Natural killer cell (primary cell): Measurements from ENCODE around the gene CEBPE. TPM values are rescaled to one million over a fixed set of nuclear protein-coding genes. Genes with fewer than 3 reads are reported as not detected.

Experiments used
- ATAC-seq, 3 donors: fragments of 150-1000 bp in 2 of 3; fragments of 200-7000 bp in 1 of 3; cut with Tn5 transposase; 1 replicate in 1 of 3; 2 replicates in 2 of 3; pipeline ENCODE4 v1.10.0; 2021; ENCODE audit warnings: mild to moderate bottlenecking in 2 of 3, moderate library complexity in 2 of 3
- DNase-seq, 2 donors: peaks; one replicate each; pipeline versions ENCODE4 v3.0.0 to v3.0.0-alpha.2; 2013 to 2021; ENCODE audit warnings: mixed read lengths in 1 of 2
- H3K27ac ChIP-seq: one replicate; pipeline ENCODE4 v1.5.1; 2013; ENCODE audit warnings: mild to moderate bottlenecking, low read length
- H3K27me3 ChIP-seq: one replicate; pipeline ENCODE4 v1.6.1; 2013; ENCODE audit warnings: low read length; ENCODE audit not compliant: control insufficient read depth, insufficient read depth
- H3K36me3 ChIP-seq: one replicate; pipeline ENCODE4 v1.6.1; 2013; ENCODE audit warnings: low read length; ENCODE audit not compliant: control insufficient read depth, insufficient read depth
- H3K4me1 ChIP-seq: one replicate; pipeline ENCODE4 v1.6.1; 2013; ENCODE audit warnings: low read length; ENCODE audit not compliant: control insufficient read depth, insufficient read depth
- H3K4me3 ChIP-seq: one replicate; pipeline ENCODE4 v1.5.1; 2013; ENCODE audit warnings: low read length
- H3K9me3 ChIP-seq: one replicate; pipeline ENCODE4 v1.6.1; 2013; ENCODE audit warnings: low read length; ENCODE audit not compliant: control insufficient read depth, insufficient read depth
- H3K27ac Mint-ChIP-seq, 2 donors: one replicate each; pipeline ENCODE4 v1.8.0; 2022; ENCODE audit warnings: mild to moderate bottlenecking in 2 of 2, mixed read lengths in 2 of 2, moderate library complexity in 1 of 2
- H3K27me3 Mint-ChIP-seq, 2 donors: one replicate each; pipeline ENCODE4 v1.8.0; 2022; ENCODE audit warnings: low read depth in 2 of 2, mixed read lengths in 2 of 2
- H3K36me3 Mint-ChIP-seq: one replicate; pipeline ENCODE4 v1.8.0; 2022; ENCODE audit warnings: mixed read lengths
- H3K4me1 Mint-ChIP-seq, 2 donors: one replicate each; pipeline ENCODE4 v1.8.0; 2022; ENCODE audit warnings: mixed read lengths in 2 of 2
- H3K4me3 Mint-ChIP-seq: one replicate; pipeline ENCODE4 v1.8.0; 2022; ENCODE audit warnings: mild to moderate bottlenecking, moderate library complexity, mixed read lengths
- H3K9me3 Mint-ChIP-seq, 2 donors: one replicate each; pipeline ENCODE4 v1.8.0; 2022; ENCODE audit warnings: mixed read lengths in 2 of 2
- WGBS: methylation state at CpG from one replicate; pipeline ENCODE4 v1.1.7; 2013; ENCODE audit warnings: missing lambda C conversion rate; ENCODE audit not compliant: insufficient coverage; 5-methylcytosine and 5-hydroxymethylcytosine counted together
- intact Hi-C: fragments of 100-400 bp; cut with micrococcal nuclease; formaldehyde crosslinking; loops from one replicate; pipeline ENCODE4 v1.14.2; 2022
- total RNA-seq, 4 donors: library from RNA; stranded (reverse); fragments of 120-200 nt in 1 of 4; gene quantifications; one replicate each; pipeline versions ENCODE4 v1.2.3 to v1.2.4, GENCODE V29; 2013 to 2022
- TF ChIP-seq, protein P1 (sequence below): fragments of 200-600 bp; IDR thresholded peaks from one replicate; pipeline ENCODE4 v1.8.0; 2022; ENCODE audit warnings: antibody characterized with exemption

CEBPE gene
- total RNA-seq, 3 donors from 2014 or later (not counting 1 experiment from before 2014, with no cell fraction given) = not detected

DNA sequence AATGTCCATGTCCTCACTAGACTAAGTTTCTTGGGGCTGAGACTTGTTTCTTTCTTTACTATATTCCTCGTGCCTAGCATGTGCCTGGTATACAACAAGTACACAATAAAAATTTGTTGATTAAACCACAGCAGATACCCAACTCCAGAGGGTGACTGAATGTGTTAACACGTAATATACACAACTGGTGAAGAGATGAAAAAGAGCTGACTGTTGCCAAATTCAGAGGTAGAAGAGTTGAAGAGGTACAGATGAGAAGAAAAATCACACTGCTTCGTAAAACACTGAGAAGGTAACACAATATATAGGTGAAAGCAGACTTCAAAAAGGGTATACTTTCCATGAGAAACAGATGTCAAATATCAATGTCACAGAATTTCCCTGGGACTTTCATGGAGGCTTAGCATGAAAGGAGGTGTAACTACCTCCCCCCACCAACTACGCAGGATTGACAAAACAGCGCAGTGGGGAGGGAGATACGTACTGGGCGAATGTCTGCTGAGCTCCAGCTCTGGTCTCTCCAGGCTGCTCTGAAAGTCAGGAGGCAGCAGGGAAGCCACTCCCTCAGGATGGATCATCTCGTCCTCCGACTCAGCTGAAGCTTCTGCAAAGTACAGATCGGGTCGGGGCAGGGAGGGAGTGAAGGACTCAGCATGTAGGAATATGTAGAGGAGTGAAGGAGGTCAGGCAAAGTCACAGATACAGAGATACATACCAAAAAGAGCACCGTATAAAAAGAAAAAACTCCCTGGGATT is 29.4 kb downstream of the CEBPE start:
- H3K4me3 Mint-ChIP-seq = no peak overlapping the region
- H3K9me3 ChIP-seq = no peaks in the 10 kb centered on the region
- H3K4me1 ChIP-seq = peaks cover 6% of the 10 kb centered on the region
- H3K9me3 Mint-ChIP-seq = no peaks in the 10 kb centered on the region
- no peaks in the 10 kb centered on the region for H3K27me3 ChIP-seq
- peak overlapping the region in 1 of 2 donors; percentile 27 for H3K27ac Mint-ChIP-seq
- intact Hi-C loops = loop anchor here (10.0 kb wide), 1 partner anchor 215 kb away; the partner anchor contains the start of genes BCL2L2 and PPP1R3E
- peaks cover 17% of the 10 kb centered on the region for H3K36me3 Mint-ChIP-seq
- no peak overlapping the region for H3K4me3 ChIP-seq
- TF ChIP-seq, protein P1, sequence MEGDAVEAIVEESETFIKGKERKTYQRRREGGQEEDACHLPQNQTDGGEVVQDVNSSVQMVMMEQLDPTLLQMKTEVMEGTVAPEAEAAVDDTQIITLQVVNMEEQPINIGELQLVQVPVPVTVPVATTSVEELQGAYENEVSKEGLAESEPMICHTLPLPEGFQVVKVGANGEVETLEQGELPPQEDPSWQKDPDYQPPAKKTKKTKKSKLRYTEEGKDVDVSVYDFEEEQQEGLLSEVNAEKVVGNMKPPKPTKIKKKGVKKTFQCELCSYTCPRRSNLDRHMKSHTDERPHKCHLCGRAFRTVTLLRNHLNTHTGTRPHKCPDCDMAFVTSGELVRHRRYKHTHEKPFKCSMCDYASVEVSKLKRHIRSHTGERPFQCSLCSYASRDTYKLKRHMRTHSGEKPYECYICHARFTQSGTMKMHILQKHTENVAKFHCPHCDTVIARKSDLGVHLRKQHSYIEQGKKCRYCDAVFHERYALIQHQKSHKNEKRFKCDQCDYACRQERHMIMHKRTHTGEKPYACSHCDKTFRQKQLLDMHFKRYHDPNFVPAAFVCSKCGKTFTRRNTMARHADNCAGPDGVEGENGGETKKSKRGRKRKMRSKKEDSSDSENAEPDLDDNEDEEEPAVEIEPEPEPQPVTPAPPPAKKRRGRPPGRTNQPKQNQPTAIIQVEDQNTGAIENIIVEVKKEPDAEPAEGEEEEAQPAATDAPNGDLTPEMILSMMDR = no peak
- 98% methylated on average over 12 of the region's 12 CpGs for WGBS
- H3K27me3 Mint-ChIP-seq = no peaks in the 10 kb centered on the region
- peaks cover 14 to 24% of the 10 kb centered on the region in 2 donors for H3K4me1 Mint-ChIP-seq
- peaks cover 78% of the 10 kb centered on the region for H3K36me3 ChIP-seq
- DNase-seq (no peak), ATAC-seq (no peak)
- no peak overlapping the region for H3K27ac ChIP-seq

DNA sequence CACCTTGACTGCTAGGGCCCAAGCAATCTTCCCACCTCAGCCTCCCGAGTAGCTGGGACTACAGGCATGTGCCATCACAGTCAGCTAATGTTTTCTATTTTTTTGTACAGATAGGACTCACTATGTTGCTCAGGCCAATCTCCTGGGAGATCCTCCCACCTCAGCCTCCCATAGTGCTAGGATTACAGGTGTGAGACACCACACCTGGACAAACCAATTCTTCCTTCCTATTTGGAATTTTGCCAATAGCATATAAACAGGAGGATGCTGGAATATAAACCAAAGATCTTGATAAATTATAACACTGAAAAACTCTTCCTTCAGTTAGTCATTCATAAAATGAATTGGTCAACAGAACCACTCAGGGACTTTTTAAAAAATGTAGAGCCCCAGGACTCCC is 32.5 kb downstream of the CEBPE start:
- H3K9me3 Mint-ChIP-seq = no peaks in the 10 kb centered on the region
- Histone ChIP-seq H3K27me3 (no peaks in the 10 kb centered on the region), H3K27ac (no peak overlapping the region), H3K9me3 (no peaks in the 10 kb centered on the region), H3K4me3 (no peak overlapping the region), H3K4me1 (no peaks in the 10 kb centered on the region), H3K36me3 (peaks cover 77% of the 10 kb centered on the region)
- TF ChIP-seq, protein P1 = no peak
- intact Hi-C loops = no loop called here
- DNase-seq = no peak
- no peaks in the 10 kb centered on the region for H3K27me3 Mint-ChIP-seq
- 95% methylated on average over 1 of the region's 1 CpG for WGBS
- H3K27ac Mint-ChIP-seq = peak overlapping the region; percentile 18 to 49
- ATAC-seq = no peak
- H3K4me3 Mint-ChIP-seq = no peak overlapping the region
- H3K4me1 Mint-ChIP-seq = peaks cover 7 to 20% of the 10 kb centered on the region in 2 donors
- H3K36me3 Mint-ChIP-seq = peaks cover 20% of the 10 kb centered on the region

DNA sequence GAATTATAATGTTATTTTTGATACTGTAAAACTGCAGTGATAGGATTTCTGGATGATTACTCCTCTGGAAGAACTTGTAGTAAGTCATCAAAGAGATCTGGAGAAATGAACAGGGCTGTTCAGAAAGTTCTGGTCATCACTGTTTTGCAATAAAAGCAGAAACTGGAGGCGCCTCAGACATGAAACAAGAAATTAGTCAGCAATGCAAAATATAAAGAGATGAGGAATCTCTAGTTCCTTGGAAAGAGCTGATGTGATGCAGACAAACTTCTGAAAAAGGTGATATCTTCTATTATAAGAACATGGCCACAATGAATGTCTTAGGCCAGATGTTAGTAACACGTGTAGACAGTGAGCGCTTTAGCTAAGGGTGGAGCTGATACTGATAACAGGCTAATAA is 33.6 kb downstream of the CEBPE start:
- Histone ChIP-seq H3K4me3 (no peak overlapping the region), H3K36me3 (peaks cover 81% of the 10 kb centered on the region), H3K4me1 (no peaks in the 10 kb centered on the region), H3K27me3 (no peaks in the 10 kb centered on the region), H3K27ac (no peak overlapping the region), H3K9me3 (no peaks in the 10 kb centered on the region)
- Mint-ChIP-seq H3K4me1 (peaks cover 7 to 20% of the 10 kb centered on the region in 2 donors), H3K36me3 (peaks cover 31% of the 10 kb centered on the region), H3K27ac (peak overlapping the region; percentile 18 to 49), H3K9me3 (no peaks in the 10 kb centered on the region), H3K27me3 (no peaks in the 10 kb centered on the region), H3K4me3 (no peak overlapping the region)
- DNase-seq (no peak), ATAC-seq (no peak)
- intact Hi-C loops = no loop called here
- TF ChIP-seq, protein P1 = no peak
- WGBS = 96% methylated on average over 3 of the region's 3 CpGs
